Choroid plexus epithelial cell (primary cell): ENCODE measurements around the gene SEC31A.

Source experiments
- DNase-seq: peaks from one replicate; pipeline ENCODE4 v3.0.0-alpha.2; 2010; ENCODE audit warnings: low read depth
- H3K4me3 ChIP-seq: 2 replicates; pipeline ENCODE4 v1.5.1; 2011; ENCODE audit warnings: low read depth, mild to moderate bottlenecking, control low read depth, low read length, moderate library complexity
- CTCF ChIP-seq: conservative IDR thresholded peaks from 2 replicates; pipeline ENCODE4 v1.5.1; 2011; ENCODE audit warnings: low read depth, mild to moderate bottlenecking, control low read depth, inconsistent platforms, low read length, moderate library complexity

Gene SEC31A

GRCh38 chr4:82799006-82799881, 91.7 kb downstream of the SEC31A start:
- no peak for DNase-seq
- no peak for TF ChIP-seq CTCF
- peak overlapping the region; percentile 70 for H3K4me3 ChIP-seq

- peak within 1 kb of the TSS; percentile 70 for H3K4me3 ChIP-seq
- peak; percentile 75 for DNase-seq
- TF ChIP-seq CTCF, result no peak
Observed at GRCh38 chr4:82798168-82799005, 92.6 kb downstream of the SEC31A start, which contains the start of gene SCD5. Gene SCD5, minus strand, starts transcription at chr4:82798796. Its CDS starts 259 bp downstream, at chr4:82798537.

GRCh38 chr4:82797405-82798111, 93.4 kb downstream of the SEC31A start:
- DNase-seq, result no peak
- peak overlapping the region; percentile 70 for H3K4me3 ChIP-seq
- no peak for TF ChIP-seq CTCF

GRCh38 chr4:82797040-82797404, 93.9 kb downstream of the SEC31A start:
- no peak for TF ChIP-seq CTCF
- no peak for DNase-seq
- H3K4me3 ChIP-seq, result peak overlapping the region; percentile 70

GRCh38 chr4:82792912-82793649, 97.9 kb downstream of the SEC31A start:
- TF ChIP-seq CTCF, result no peak
- no peak for DNase-seq
- H3K4me3 ChIP-seq, result no peak overlapping the region

- H3K4me3 ChIP-seq, result no peak overlapping the region
- DNase-seq, result no peak
- no peak for TF ChIP-seq CTCF
Observed at GRCh38 chr4:82791179-82791578, 99.8 kb downstream of the SEC31A start.
